PC-3 (cell line): ENCODE measurements around the gene WDR26. TPM values are rescaled to one million over a fixed set of nuclear protein-coding genes. Genes with fewer than 3 reads are reported as not detected.

Experiments used
- ATAC-seq: fragments of 200-7000 bp; cut with Tn5 transposase; 2 replicates; pipeline ENCODE4 v1.9.1; 2020; ENCODE audit warnings: mild to moderate bottlenecking, moderate library complexity
- BruUV-seq: library from RNA; stranded (reverse); fragments of 400-500 nt; replicated peaks from 2 replicates; lab custom pipeline; 2021; lab: Mats Ljungman, UMichigan
- CTCF ChIA-PET: fragments of 300-600 bp; sonication (Branson Sonifier 250); formaldehyde crosslinking; loops from one replicate; lab custom pipeline; 2022; ENCODE audit warnings: antibody characterized with exemption; lab: Charles Lee
- POLR2A ChIA-PET: fragments of 300-600 bp; sonication (Branson Sonifier 250); formaldehyde crosslinking; loops from one replicate; lab custom pipeline; 2022; ENCODE audit warnings: antibody characterized with exemption; ENCODE audit not compliant: unreplicated experiment; lab: Charles Lee
- DNase-seq: peaks from one replicate; pipeline ENCODE4 v3.0.0-alpha.2; 2015
- H2AFZ ChIP-seq: fragments of 300-600 bp; sonication (generic); 2 replicates; pipeline ENCODE4 v1.6.0; 2016; ENCODE audit warnings: antibody characterized with exemption, low read length
- H3F3A ChIP-seq: fragments of 300-600 bp; sonication (generic); one replicate; pipeline ENCODE4 v1.6.0; 2017; ENCODE audit warnings: antibody characterized with exemption, low read length, control low read depth, mild to moderate bottlenecking; ENCODE audit not compliant: unreplicated experiment
- H3K27ac ChIP-seq: fragments of 300-600 bp; sonication (generic); 2 replicates; pipeline ENCODE4 v1.5.1; 2016; ENCODE audit warnings: mild to moderate bottlenecking, low read length
- H3K27me3 ChIP-seq: fragments of 300-600 bp; sonication (generic); 2 replicates; pipeline ENCODE4 v1.6.1; 2016; ENCODE audit warnings: low read length, mixed read lengths
- H3K36me3 ChIP-seq: fragments of 300-600 bp; sonication (generic); 2 replicates; pipeline ENCODE4 v1.6.1; 2016; ENCODE audit warnings: low read depth, mixed run types, low read length, mixed read lengths
- H3K4me1 ChIP-seq: fragments of 300-600 bp; sonication (generic); 2 replicates; pipeline ENCODE4 v1.5.1; 2016; ENCODE audit warnings: low read length; ENCODE audit not compliant: insufficient read depth
- H3K4me2 ChIP-seq: fragments of 300-600 bp; sonication (generic); 2 replicates; pipeline ENCODE4 v1.6.0; 2016; ENCODE audit warnings: low read length
- H3K4me3 ChIP-seq: fragments of 300-600 bp; sonication (generic); 2 replicates; pipeline ENCODE4 v1.5.1; 2016; ENCODE audit warnings: mild to moderate bottlenecking, low read length, mixed read lengths
- H3K79me2 ChIP-seq: fragments of 300-600 bp; sonication (generic); 2 replicates; pipeline ENCODE4 v1.6.1; 2017; ENCODE audit warnings: low read length, mixed read lengths
- H3K9ac ChIP-seq: fragments of 300-600 bp; sonication (generic); 2 replicates; pipeline ENCODE4 v1.6.0; 2016; ENCODE audit warnings: mild to moderate bottlenecking, low read length
- H3K9me2 ChIP-seq: fragments of 300-600 bp; sonication (generic); replicated peaks from 2 replicates; pipeline ENCODE4 v1.6.1; 2016; ENCODE audit warnings: mixed run types, low read length, mixed read lengths
- H3K9me3 ChIP-seq: fragments of 300-600 bp; sonication (generic); 2 replicates; pipeline ENCODE4 v1.6.1; 2016; ENCODE audit warnings: low read length, mixed read lengths
- H4K20me1 ChIP-seq: fragments of 300-600 bp; sonication (generic); 2 replicates; pipeline ENCODE4 v1.6.1; 2016; ENCODE audit warnings: low read length, mixed read lengths
- CTCF ChIP-seq: fragments of 300-600 bp; sonication (generic); conservative IDR thresholded peaks from 2 replicates; pipeline ENCODE4 v1.5.1; 2017; ENCODE audit warnings: antibody characterized with exemption, low read depth, mild to moderate bottlenecking, low read length
- EZH2 ChIP-seq: fragments of 300-600 bp; sonication (generic); IDR thresholded peaks from one replicate; pipeline ENCODE4 v1.6.1; 2017; ENCODE audit warnings: antibody characterized with exemption, mild to moderate bottlenecking, low read length; ENCODE audit not compliant: unreplicated experiment
- EZH2phosphoT487 ChIP-seq: fragments of 300-600 bp; sonication (generic); IDR thresholded peaks from 2 replicates; pipeline ENCODE4 v1.6.1; 2018; ENCODE audit warnings: mild to moderate bottlenecking, antibody characterized with exemption, low read length, borderline replicate concordance
- intact Hi-C: fragments of 100-400 bp; cut with micrococcal nuclease; formaldehyde crosslinking; loops from 2 replicates; pipeline ENCODE4 v1.9.0; 2023
- total RNA-seq: library from RNA; depleted of rRNA; stranded (reverse); fragments of >200 nt; gene quantifications from 2 replicates; pipeline ENCODE4 v1.2.3, GENCODE V29; 2014

Gene WDR26
- total RNA-seq, 1 experiment from 2014 or later = 40.7 TPM

DNA sequence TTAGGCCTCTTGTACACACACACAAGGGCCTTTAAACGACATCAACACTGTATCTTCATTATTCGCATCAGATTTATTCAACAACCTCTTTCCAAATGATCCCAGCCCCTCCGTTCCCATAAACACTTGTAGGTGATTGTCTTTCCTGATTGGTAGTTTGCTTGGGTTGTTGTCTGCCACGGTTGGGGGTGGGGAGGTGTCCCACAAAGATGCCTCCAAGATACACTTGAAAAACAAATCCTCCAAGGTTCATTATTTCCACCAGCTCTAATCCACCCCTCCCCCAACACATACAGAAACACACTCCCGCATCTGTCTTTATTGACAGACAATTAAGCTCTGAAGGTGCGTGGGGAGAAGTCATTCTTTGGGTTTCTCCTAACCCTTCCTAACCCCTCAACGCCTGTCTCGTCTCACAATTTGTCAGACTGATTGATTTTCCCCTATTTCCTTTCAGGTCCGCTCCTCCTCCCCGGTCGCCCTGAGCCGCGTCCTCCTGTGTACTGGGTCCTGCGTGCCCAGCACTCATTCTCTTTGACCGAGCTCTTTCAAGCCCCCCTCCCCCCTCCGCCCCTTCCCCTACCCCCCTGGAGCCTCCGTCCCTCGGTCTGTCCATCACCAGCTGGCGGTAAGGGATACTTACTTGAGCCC, 1.4 kb downstream of the WDR26 start:
- peaks cover 22% of the 10 kb centered on the region for H4K20me1 ChIP-seq
- H3F3A ChIP-seq = peaks cover 17% of the 10 kb centered on the region
- H3K9me2 ChIP-seq = no peaks in the 10 kb centered on the region
- H3K79me2 ChIP-seq = peaks cover 84% of the 10 kb centered on the region
- H3K9ac ChIP-seq = peak overlapping the region; percentile 59
- H2AFZ ChIP-seq = no peak overlapping the region
- H3K36me3 ChIP-seq = peaks cover 12% of the 10 kb centered on the region
- no peak for TF ChIP-seq EZH2
- no peak for TF ChIP-seq EZH2phosphoT487
- TF ChIP-seq CTCF = no peak
- peak overlapping the region; percentile 83 for H3K4me2 ChIP-seq
- DNase-seq (no peak), ATAC-seq (no peak)
- peaks cover 53% of the 10 kb centered on the region for H3K4me1 ChIP-seq
- H3K27me3 ChIP-seq = no peaks in the 10 kb centered on the region
- intact Hi-C loops = loop anchor here (2.0 to 5.0 kb wide), 4 partner anchors 70 to 204 kb away; partner anchors contain the start of gene CNIH4
- H3K4me3 ChIP-seq = peak overlapping the region; percentile 71
- H3K27ac ChIP-seq = no peak overlapping the region
- H3K9me3 ChIP-seq = no peaks in the 10 kb centered on the region
- CTCF ChIA-PET = interaction anchor here (1.5 kb wide), 1 partner anchor 23 kb away, joined by 3 read pairs; no protein-coding TSS in a partner anchor
- POLR2A ChIA-PET = interaction anchor here (0.7 kb wide), 1 partner anchor 76 kb away, joined by 4 read pairs; no protein-coding TSS in a partner anchor
- no TSS peak for BruUV-seq

GRCh38 chr1:224432672-224433040, 1.9 kb downstream of the WDR26 start:
- no peak for TF ChIP-seq EZH2phosphoT487
- TF ChIP-seq CTCF = no peak
- TF ChIP-seq EZH2 = no peak
- Histone ChIP-seq H3K9ac (peak overlapping the region; percentile 59), H4K20me1 (peaks cover 22% of the 10 kb centered on the region), H3K9me3 (no peaks in the 10 kb centered on the region), H3K36me3 (peaks cover 12% of the 10 kb centered on the region), H3K27me3 (no peaks in the 10 kb centered on the region), H3K9me2 (no peaks in the 10 kb centered on the region), H2AFZ (no peak overlapping the region), H3K4me2 (peak overlapping the region; percentile 83), H3K4me1 (peaks cover 58% of the 10 kb centered on the region), H3K4me3 (peak overlapping the region; percentile 71), H3F3A (peaks cover 17% of the 10 kb centered on the region), H3K27ac (no peak overlapping the region), H3K79me2 (peaks cover 88% of the 10 kb centered on the region)
- ATAC-seq (no peak), DNase-seq (no peak)
- ChIA-PET CTCF (interaction anchor here (1.5 kb wide), 1 partner anchor 24 kb away, joined by 3 read pairs; no protein-coding TSS in a partner anchor), POLR2A (interaction anchor here (1.0 kb wide), 1 partner anchor 24 kb away, joined by 5 read pairs; no protein-coding TSS in a partner anchor)
- intact Hi-C loops = loop anchor here (2.0 to 5.0 kb wide), 4 partner anchors 70 to 205 kb away; partner anchors contain the start of gene CNIH4
- no TSS peak for BruUV-seq
